Esophagus squamous epithelium (tissue), 5 donors: ENCODE measurements around the gene CGB2. TPM values are rescaled to one million over a fixed set of nuclear protein-coding genes. Genes with fewer than 3 reads are reported as not detected.

ENCODE experiments used
- DNase-seq: peaks from one replicate; lab custom pipeline; 2025; lab: John Stamatoyannopoulos, UW
- H3K27ac ChIP-seq, 4 donors: fragments of 200-600 bp; sonication (generic); one replicate each; pipeline ENCODE4 v1.5.1; 2016 to 2019; ENCODE audit warnings: mild to moderate bottlenecking in 1 of 4
- H3K27me3 ChIP-seq, 4 donors: fragments of 200-600 bp; sonication (generic); 1 replicate in 3 of 4; 2 replicates in 1 of 4; pipeline versions ENCODE4 v1.5.1 to v1.6.0; 2017 to 2021; ENCODE audit warnings: antibody characterized with exemption in 1 of 4
- H3K36me3 ChIP-seq, 3 donors: fragments of 200-600 bp; sonication (generic); one replicate each; pipeline ENCODE4 v1.5.1; 2016 to 2019
- H3K4me1 ChIP-seq, 3 donors: fragments of 200-600 bp; sonication (generic); one replicate each; pipeline ENCODE4 v1.5.1; 2017 to 2019
- H3K4me3 ChIP-seq, 4 donors: fragments of 200-600 bp; sonication (generic); 1 replicate in 3 of 4; 2 replicates in 1 of 4; pipeline ENCODE4 v1.5.1; 2016 to 2019; ENCODE audit warnings: mild to moderate bottlenecking in 2 of 4, moderate library complexity in 1 of 4
- H3K9me3 ChIP-seq, 3 donors: fragments of 200-600 bp; sonication (generic); one replicate each; pipeline ENCODE4 v1.5.1; 2016 to 2019
- CTCF ChIP-seq, 6 experiments: fragments of 450-650 bp in 4 of 6; fragments of 200-600 bp in 2 of 6; sonication (generic) in 2 of 6; IDR thresholded peaks; one replicate each; pipeline ENCODE4 v1.5.1; 2016 to 2019; ENCODE audit warnings: antibody characterized with exemption in 6 of 6, mild to moderate bottlenecking in 4 of 6, moderate library complexity in 4 of 6
- POLR2A ChIP-seq, 4 donors: fragments of 450-650 bp; IDR thresholded peaks; one replicate each; pipeline ENCODE4 v1.6.1; 2017; ENCODE audit warnings: antibody characterized with exemption in 4 of 4, mild to moderate bottlenecking in 4 of 4, moderate library complexity in 3 of 4
- WGBS, 2 donors: methylation state at CpG; one replicate each; pipeline ENCODE4 v1.1.5; 2018; 5-methylcytosine and 5-hydroxymethylcytosine counted together
- intact Hi-C: fragments of 100-400 bp; cut with DNase I; formaldehyde crosslinking; loops from one replicate; pipeline ENCODE4 v1.15.0; 2022
- total RNA-seq, 4 donors: library from RNA; depleted of rRNA; stranded (reverse); fragments of >200 nt; gene quantifications; one replicate each; pipeline ENCODE4 v1.1.0, GENCODE V29; 2016
- donor health status: DM: yes; HTN: yes; CAD: no.

CGB2 gene
- total RNA-seq, 4 donors from 2014 or later = not detected

DNA sequence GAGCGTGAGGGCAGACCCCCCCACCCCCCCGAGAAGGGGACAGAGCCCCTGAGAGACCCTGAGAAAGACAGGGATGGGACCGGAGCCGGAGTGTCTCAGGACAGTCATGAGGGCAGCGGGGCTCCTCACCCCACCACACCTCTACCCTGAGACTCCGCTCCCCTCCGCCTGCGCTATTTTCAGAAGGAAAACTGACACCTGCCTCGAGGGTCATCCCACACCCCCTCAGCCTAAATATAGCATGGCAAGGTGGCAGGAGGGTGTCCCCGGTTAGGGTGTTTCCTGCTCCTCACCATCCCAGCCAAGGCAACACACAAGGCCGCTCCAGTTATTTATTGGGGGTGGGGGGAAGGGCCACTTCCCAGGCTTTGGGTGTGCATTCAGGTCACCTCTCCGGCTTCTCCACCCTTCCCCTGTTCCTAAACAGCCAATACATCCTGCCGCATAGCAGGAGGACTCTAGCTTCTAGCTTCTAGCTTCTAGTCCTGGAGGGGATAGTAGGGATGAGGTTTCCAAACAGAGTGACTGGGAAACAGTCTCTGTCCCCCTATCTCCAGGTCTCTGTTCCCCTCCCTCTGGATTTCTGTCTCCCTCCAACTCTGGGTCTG lies 34.3 kb downstream of the CGB2 start:
- intact Hi-C loops = no loop called here
- no peak overlapping the region for H3K27ac ChIP-seq
- peaks cover 0 to 100% (median 8%) of the 10 kb centered on the region in 4 donors for H3K27me3 ChIP-seq
- WGBS, 2 donors = 52 to 64% methylated on average over 10 to 12 of the region's 13 CpGs
- TF ChIP-seq POLR2A (IDR thresholded peaks at IDR 0.05) = no peak
- TF ChIP-seq CTCF (IDR thresholded peaks at IDR 0.05) = no peak
- H3K36me3 ChIP-seq = no peaks in the 10 kb centered on the region
- no peak overlapping the region for H3K4me3 ChIP-seq
- no peaks in the 10 kb centered on the region for H3K9me3 ChIP-seq
- peaks cover 6 to 28% (median 10%) of the 10 kb centered on the region in 3 donors for H3K4me1 ChIP-seq
- no peak for DNase-seq

DNA sequence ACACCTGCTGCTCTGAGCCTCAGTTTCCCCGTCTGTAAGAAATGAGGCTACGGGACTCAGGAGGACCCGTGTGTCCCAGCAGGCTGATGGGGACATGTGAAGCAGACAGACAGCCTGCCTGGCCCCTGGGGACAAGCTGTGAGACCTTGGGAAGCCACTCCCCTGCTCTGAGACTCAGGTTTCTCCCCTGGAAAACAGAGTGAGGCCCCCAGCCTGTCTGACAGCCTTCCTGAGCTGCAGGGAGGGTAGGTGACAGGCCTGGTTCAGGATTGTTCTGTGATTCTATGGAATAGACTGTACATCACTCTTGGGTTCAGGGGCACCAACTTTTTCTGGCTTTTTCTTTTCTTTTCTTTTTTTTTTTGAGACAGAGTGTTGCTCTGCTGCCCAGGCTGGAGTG lies 35.9 kb downstream of the CGB2 start:
- 46 to 62% methylated on average over 2 of the region's 3 CpGs for WGBS, 2 donors
- Histone ChIP-seq H3K36me3 (no peaks in the 10 kb centered on the region), H3K27me3 (peaks cover 0 to 100% (median 11%) of the 10 kb centered on the region in 4 donors), H3K4me1 (peaks cover 9 to 37% (median 10%) of the 10 kb centered on the region in 3 donors), H3K9me3 (no peaks in the 10 kb centered on the region), H3K4me3 (no peak overlapping the region), H3K27ac (no peak overlapping the region)
- no peak for DNase-seq
- TF ChIP-seq CTCF (IDR thresholded peaks at IDR 0.05) (no peak), POLR2A (IDR thresholded peaks at IDR 0.05) (no peak)
- intact Hi-C loops = no loop called here

DNA sequence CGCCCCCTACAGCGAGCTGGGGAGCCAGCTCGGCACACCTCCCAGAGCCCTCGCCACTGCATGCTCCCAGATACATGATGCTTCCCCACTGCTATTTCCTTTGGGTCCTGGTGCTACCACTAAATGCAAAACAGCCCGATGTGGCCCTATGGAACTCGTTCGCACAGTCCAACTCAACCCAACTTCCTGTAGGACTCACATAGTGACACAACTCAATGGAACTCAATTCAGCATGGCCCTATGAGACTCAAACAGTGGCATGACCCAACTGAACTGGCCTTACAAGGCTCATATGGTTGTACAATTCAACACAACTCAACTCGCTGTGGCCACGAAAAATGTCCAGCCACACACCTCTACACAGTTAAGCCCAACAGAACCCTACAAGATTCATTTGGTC lies 37.3 kb downstream of the CGB2 start:
- Histone ChIP-seq H3K27ac (no peak overlapping the region), H3K36me3 (no peaks in the 10 kb centered on the region), H3K4me1 (peaks cover 9 to 37% (median 10%) of the 10 kb centered on the region in 3 donors), H3K27me3 (peaks cover 5 to 100% (median 22%) of the 10 kb centered on the region in 4 donors), H3K9me3 (no peaks in the 10 kb centered on the region), H3K4me3 (no peak overlapping the region)
- DNase-seq = no peak
- no peak for TF ChIP-seq CTCF (IDR thresholded peaks at IDR 0.05)
- no peak for TF ChIP-seq POLR2A (IDR thresholded peaks at IDR 0.05)
- intact Hi-C loops = no loop called here
- 84 to 91% methylated on average over 6 to 9 of the region's 9 CpGs for WGBS, 2 donors

DNA sequence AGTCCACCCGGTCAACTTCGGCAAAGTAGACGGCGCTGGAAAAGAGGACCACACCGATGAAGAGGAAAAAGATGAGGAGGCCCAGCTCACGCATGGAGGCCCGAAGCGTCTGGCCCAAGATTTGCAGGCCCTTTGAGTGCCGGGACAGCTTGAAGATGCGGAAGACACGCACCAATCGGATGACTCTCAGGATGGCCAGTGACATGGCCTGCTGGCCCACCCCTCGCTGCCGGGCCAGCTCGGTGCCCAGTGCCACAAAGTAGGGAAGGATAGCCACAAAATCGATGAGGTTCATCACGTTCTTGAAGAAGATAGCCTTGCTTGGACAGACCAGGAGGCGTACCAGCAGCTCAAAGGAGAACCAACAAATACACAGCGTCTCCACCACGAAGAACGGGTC lies 38.7 kb downstream of the CGB2 start:
- Histone ChIP-seq H3K36me3 (no peaks in the 10 kb centered on the region), H3K4me3 (no peak overlapping the region), H3K27me3 (peaks cover 5 to 92% (median 21%) of the 10 kb centered on the region in 4 donors), H3K27ac (no peak overlapping the region), H3K4me1 (peaks cover under 1 to 25% (median 3%) of the 10 kb centered on the region in 3 donors), H3K9me3 (no peaks in the 10 kb centered on the region)
- intact Hi-C loops = no loop called here
- WGBS, 2 donors = 90 to 92% methylated on average over 12 to 16 of the region's 21 CpGs
- no peak for DNase-seq
- TF ChIP-seq CTCF (IDR thresholded peaks at IDR 0.05) (no peak), POLR2A (IDR thresholded peaks at IDR 0.05) (no peak)

DNA sequence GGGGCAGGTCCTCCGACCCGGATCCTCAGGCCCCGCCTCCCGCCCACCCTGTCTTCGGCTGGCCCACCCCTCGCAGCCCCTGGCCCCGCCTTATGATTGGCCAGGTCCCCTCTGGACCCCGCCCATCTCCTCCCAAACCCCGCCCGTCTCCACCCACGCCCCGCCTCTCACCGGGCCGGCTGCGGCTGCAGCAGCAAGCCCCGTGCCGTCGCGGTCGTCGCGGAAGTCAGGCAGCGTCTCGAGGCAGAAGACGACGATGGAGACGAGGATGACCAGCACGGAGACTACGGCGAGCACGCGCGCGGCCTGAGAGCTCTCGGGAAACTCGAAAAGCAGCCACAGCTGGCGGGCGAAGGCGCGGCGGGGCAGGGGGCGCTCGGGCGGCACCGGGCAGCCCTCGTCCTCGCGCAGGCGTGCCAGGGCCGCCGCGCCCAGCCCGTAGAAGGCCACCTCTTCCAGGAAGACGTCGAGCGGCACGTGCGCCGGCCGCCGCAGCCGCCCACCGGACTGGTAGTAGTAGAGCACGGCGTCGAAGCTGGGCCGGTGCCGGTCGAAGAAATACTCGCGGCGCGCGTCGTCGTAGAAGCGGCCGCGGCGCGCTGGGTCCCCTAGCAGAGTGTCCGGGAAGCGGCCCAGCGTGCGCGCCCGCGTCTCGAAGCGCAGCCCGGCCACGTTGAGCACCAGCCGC lies 40.3 kb downstream of the CGB2 start:
- Histone ChIP-seq H3K9me3 (no peaks in the 10 kb centered on the region), H3K4me3 (peak overlapping the region in 2 of 4 donors; percentile 28 to 38), H3K27me3 (peaks cover 5 to 76% (median 20%) of the 10 kb centered on the region in 4 donors), H3K4me1 (peaks cover 0 to 23% (median 3%) of the 10 kb centered on the region in 3 donors), H3K27ac (no peak overlapping the region), H3K36me3 (no peaks in the 10 kb centered on the region)
- no peak for TF ChIP-seq POLR2A (IDR thresholded peaks at IDR 0.05)
- TF ChIP-seq CTCF (IDR thresholded peaks at IDR 0.05) = no peak
- intact Hi-C loops = no loop called here
- 0 to 25% methylated on average over 2 to 40 of the region's 93 CpGs for WGBS, 2 donors
- DNase-seq = no peak
